DMS53 (cell line): Measurements from ENCODE around the gene MATCAP1.

Experiments
- DNase-seq: peaks from one replicate; lab custom pipeline; 2025; lab: John Stamatoyannopoulos, UW

MATCAP1 gene

GRCh38 chr16:67183627-67184452 lies at the start of gene MATCAP1:
Gene MATCAP1 (minus strand): TSS chr16:67183963. CDS start chr16:67180610, 3,353 bp downstream.
- peak; percentile 97 for DNase-seq

- no peak for DNase-seq
Measured at GRCh38 chr16:67230809-67231660, 47.3 kb upstream of the MATCAP1 start.

DNA sequence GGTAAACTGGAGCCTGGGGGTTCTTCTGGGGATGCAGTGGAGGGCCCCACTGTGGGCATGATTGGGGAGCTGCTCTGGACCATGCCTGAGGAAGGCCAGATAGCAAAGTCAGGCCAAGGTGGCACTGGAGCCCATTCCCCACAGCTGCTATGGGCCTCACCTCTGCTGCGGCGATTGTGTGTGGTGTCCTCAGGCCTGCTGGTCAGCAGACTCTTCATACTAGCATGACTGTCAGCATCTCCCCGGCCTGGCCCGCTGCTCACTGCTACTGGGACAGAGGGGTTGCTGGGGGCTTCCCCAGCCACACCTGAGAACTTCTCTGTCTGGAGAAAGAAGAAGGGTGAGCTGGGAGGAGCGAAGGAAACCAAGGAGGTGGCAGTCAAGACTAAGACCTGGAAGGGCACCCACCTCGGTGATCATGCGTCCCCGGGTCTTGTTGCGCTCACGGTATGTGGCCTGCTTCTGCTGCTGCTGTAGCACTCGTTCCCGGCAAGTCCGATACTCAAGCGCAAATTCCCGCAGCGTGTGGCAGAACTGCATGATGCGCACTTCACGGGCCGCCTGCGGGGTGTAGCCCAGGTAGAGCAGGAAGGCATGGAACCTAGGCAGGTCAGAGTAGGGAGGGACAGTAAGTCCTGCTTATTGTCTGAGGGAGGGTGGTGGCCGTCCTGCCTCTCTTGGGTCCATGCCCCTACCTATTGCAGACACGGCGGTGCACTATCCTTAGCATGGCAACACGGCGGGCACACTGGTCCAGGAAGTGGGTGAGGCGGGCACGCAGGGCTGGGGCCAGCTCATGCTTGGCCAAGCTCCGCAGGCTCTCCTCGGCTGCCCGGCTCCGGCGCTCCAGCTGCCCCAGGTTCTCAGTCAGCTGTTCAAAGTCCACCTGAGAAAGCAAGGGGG lies 46.4 kb upstream of the MATCAP1 start:
- DNase-seq = no peak

- no peak for DNase-seq
Measured at GRCh38 chr16:67228905-67229304, 45.1 kb upstream of the MATCAP1 start.

DNA sequence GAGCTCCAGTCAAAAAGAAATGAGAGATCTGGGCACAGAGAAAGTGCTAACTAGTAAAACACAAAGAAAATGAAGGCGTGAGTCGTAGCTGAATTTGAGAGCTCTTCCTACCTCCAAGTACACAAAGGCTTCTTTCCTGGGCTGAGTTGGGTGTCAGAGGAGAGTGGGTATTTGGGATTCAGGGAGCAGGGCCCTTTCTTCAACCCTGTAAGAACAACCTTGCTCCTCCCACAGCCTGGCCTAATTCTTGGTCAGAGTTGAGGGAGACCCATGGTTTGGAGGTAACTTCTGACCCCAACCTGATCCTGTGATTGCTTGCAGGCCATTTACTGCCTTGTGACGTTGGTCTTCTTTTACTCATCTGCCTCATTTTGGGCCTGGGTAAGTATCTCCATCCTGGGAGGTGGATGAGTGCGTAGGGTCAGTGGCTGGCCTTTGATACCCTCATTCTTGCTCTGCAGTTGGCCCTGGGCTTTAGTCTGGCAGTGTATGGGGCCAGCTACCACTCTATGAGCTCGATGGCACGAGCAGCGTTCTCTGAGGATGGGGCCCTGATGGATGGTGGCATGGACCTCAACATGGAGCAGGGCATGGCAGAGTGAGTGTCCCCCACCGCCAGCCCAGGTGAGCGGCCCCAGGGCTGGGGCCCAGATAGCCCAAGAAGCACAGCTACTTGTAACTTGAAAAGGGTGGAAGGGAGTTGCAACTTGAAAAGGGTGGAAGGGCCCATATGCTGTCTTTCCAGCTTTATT lies 44.4 kb upstream of the MATCAP1 start:
- DNase-seq = no peak

DNA sequence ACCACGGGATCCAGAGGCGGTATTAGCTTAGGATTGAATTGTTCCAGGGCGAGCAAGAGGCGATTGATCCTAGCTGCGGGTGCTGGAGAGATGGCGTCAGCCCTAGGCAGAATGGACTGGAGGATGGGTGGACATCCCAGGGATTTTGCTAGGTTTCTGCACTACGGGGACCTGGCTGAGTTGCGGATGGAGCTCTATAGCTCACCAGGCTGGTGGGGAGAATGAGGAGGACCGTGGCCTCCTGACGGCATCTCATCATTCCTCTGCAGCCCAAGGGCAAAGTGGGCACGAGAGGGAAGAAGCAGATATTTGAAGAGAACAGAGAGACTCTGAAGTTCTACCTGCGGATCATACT lies 43.8 kb upstream of the MATCAP1 start:
- no peak for DNase-seq

DNA sequence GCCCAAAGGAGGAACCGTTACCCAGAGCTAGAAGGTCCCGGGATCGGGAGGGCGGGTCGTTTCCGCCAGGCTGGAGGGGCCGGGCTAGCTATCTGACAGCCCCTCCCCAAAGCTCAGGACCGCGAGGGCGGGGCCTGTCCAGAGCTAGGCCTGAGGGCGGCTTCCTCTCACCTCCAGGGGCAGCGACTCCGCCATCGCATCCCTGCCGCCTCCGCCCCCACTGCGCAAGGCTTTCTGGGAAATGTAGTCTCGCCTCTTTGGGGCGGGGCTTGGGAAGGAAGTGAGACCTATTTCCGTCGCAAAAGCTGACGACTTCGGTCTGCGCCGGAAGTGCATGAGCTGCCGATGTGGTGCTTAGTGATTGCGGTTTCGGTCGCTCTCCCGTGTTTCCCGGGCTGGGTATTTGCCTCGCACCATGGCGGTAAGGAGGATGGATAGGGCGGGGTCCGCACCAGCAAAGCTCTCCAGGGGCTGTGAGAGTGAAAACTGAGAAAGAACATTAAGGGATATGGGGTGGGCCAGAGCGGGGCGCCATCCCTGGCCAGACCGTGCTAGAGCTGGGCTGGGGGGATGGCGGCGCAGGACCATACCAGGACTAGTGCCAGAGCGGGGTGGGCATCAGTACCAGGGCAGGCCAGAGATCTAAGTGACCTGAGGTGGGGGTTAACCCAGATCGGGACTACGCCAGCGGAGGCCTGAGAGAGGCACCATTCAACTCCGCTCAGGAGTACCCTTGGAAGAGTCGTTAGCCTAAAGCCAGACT lies 43.2 kb upstream of the MATCAP1 start, which contains the start of gene TMEM208:
TSS of gene TMEM208 (plus strand) at position 327 of the 763 bp plus-strand sequence. CDS start at position 416, 89 bp downstream.
- peak; percentile 98 for DNase-seq

DNA sequence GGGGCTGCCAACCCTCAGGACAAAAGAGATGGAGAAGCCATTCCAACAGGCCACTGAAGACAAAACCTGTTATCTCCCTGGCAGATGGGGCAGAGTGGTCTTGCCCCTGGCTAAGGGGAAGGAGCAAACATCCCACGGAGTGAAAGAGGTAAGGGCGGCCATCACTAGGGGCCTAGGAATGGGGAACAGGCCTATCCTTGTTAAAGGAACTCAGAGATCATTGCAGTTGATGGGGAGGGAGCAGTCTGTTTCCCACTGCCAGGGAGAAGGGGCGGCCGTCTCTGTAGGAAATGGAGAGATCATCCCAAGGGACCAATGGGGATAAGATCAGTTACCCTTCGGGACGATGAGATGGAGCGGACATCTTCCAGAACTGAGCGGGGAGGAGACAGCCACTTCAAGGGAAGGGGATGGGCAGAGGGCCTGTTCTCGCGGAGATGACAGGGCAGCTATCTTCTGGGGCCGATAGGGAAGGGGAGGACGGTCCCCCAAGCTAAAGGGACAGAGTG lies 42.6 kb upstream of the MATCAP1 start:
- no peak for DNase-seq

- DNase-seq = no peak
Measured at GRCh38 chr16:67223992-67224391, 40.2 kb upstream of the MATCAP1 start.

- DNase-seq = no peak
Measured at GRCh38 chr16:67216612-67217490, 33.1 kb upstream of the MATCAP1 start.

- DNase-seq = no peak
Measured at GRCh38 chr16:67215706-67216105, 31.9 kb upstream of the MATCAP1 start.

GRCh38 chr16:67213197-67214019 lies 29.6 kb upstream of the MATCAP1 start:
- no peak for DNase-seq

- DNase-seq = no peak
Measured at GRCh38 chr16:67212766-67213165, 29.0 kb upstream of the MATCAP1 start.

GRCh38 chr16:67211674-67212073 lies 27.9 kb upstream of the MATCAP1 start:
- DNase-seq = no peak

DNA sequence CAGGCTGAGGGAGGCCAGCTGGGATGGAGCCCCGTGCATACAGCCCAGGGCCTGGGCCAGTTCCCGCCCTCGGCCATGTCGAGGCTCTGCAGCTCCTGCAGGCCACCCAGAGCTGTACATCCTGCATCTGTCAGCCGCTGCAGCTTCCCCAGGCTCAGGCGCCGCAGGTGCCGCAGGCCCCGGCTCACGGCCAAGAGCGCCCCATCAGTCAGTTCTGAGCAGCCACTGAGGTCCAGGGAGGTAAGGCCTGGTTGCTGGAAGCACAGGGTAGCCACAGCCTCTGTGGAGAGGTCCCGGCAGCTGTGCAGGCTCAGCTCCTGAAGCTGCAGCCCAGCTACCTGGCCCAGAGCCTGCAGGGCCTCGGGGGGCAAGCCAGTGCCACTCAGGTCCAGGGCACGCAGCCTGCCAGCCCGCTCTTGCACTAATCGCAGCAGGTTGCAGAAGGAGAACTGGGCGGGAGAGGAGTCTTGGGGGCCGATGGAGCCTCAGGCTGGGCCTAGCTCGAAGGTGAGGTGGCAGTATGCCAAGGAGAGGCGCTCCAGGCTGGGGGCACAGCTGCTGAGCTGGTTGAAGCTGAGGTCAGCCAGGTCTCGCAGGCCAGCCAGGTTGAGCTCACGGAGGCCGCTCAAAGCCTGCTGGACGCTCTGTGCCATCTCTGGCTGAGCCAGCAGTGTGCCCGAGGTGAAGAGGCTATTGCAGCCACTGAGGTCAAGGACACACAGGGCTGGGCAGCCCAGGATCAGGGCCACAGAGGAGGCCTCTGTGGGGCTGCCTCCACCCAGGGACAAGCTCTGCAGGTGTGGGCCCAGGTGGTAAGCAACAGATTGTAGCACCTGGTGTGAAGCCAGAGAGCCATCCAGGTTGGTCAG lies 26.5 kb upstream of the MATCAP1 start:
- DNase-seq = no peak

- DNase-seq = no peak
Measured at GRCh38 chr16:67209565-67209964, 25.8 kb upstream of the MATCAP1 start.

- no peak for DNase-seq
Measured at GRCh38 chr16:67208154-67208896, 24.6 kb upstream of the MATCAP1 start.
